HCT116 (cell line): ENCODE results near the gene DPYSL4. TPM values are rescaled to one million over a fixed set of nuclear protein-coding genes. Genes with fewer than 3 reads are reported as not detected.

Experiments used
- ATAC-seq: fragments of 200-7000 bp; cut with Tn5 transposase; 2 replicates; pipeline ENCODE4 v1.9.1; 2020; ENCODE audit warnings: mild to moderate bottlenecking, moderate library complexity
- BruUV-seq: library from RNA; stranded (reverse); fragments of 400-500 nt; replicated peaks from 2 replicates; lab custom pipeline; 2021; lab: Mats Ljungman, UMichigan
- CTCF ChIA-PET: fragments of 300-600 bp; sonication (Branson Sonifier 250); formaldehyde crosslinking; loops from one replicate; lab custom pipeline; 2021; ENCODE audit warnings: antibody characterized with exemption; lab: Charles Lee
- POLR2A ChIA-PET: fragments of 300-600, 350-600 bp; sonication (Branson Sonifier 250); formaldehyde crosslinking; loops from one replicate; lab custom pipeline; 2021; ENCODE audit warnings: antibody characterized with exemption; lab: Charles Lee
- RAD21 ChIA-PET, 2 experiments: fragments of 300-600 bp; sonication (Branson Sonifier 250); formaldehyde crosslinking; loops; one replicate each; lab custom pipeline; 2023; ENCODE audit warnings: low total read pairs in 2 of 2; ENCODE audit not compliant: uncharacterized antibody in 2 of 2, unreplicated experiment in 2 of 2, low non-redundant PET in 1 of 2; lab: Charles Lee
- DNase-seq: peaks from one replicate; pipeline ENCODE4 v3.0.0-alpha.2; 2010; ENCODE audit warnings: low read depth, low spot score
- H2AFZ ChIP-seq: fragments of 200-600 bp; shearing (Covaris generic), sonication (generic); 2 replicates; pipeline ENCODE4 v1.6.1; 2017; ENCODE audit warnings: low read depth, mixed run types, mixed read lengths, antibody characterized with exemption, low read length; ENCODE audit not compliant: poor library complexity, severe bottlenecking
- H3K27ac ChIP-seq: 2 replicates; pipeline ENCODE4 v1.5.1; 2012; ENCODE audit warnings: low read depth, low read length
- H3K27me3 ChIP-seq: fragments of 200-600 bp; sonication (generic); 2 replicates; pipeline ENCODE4 v1.6.1; 2016; ENCODE audit warnings: mixed run types, low read length, mixed read lengths; ENCODE audit not compliant: insufficient read depth
- H3K36me3 ChIP-seq, 2 experiments: fragments of 200-500 bp in 1 of 2; fragments of 200-600 bp in 1 of 2; sonication (Bioruptor generic) in 1 of 2; sonication (generic) in 1 of 2; 2 replicates each; pipeline versions ENCODE4 v1.5.1 to v1.6.1; 2014 to 2016; ENCODE audit warnings: low read length in 2 of 2, inconsistent platforms in 1 of 2, mixed read lengths in 1 of 2, mixed run types in 1 of 2; ENCODE audit not compliant: insufficient read depth in 2 of 2, control insufficient read depth in 1 of 2
- H3K4me1 ChIP-seq, 2 experiments: fragments of 200-600 bp in 1 of 2; sonication (generic) in 1 of 2; 2 replicates each; pipeline versions ENCODE4 v1.5.1 to v1.6.1; 2012 to 2017; ENCODE audit warnings: low read length in 2 of 2, inconsistent platforms in 1 of 2, mild to moderate bottlenecking in 1 of 2, mixed read lengths in 1 of 2, mixed run types in 1 of 2, moderate library complexity in 1 of 2; ENCODE audit not compliant: insufficient read depth in 2 of 2, control insufficient read depth in 1 of 2
- H3K4me2 ChIP-seq: fragments of 200-600 bp; sonication (generic); 2 replicates; pipeline ENCODE4 v1.6.1; 2017; ENCODE audit warnings: mixed run types, low read length, mixed read lengths
- H3K4me3 ChIP-seq, 2 experiments: fragments of 200-600 bp in 1 of 2; sonication (generic) in 1 of 2; replicated peaks in 1 of 2; 2 replicates each; pipeline ENCODE4 v1.5.1; 2011 to 2016; ENCODE audit warnings: low read length in 2 of 2, control low read depth in 1 of 2, low read depth in 1 of 2, mild to moderate bottlenecking in 1 of 2, mixed read lengths in 1 of 2, mixed run types in 1 of 2
- H3K79me2 ChIP-seq: fragments of 200-600 bp; sonication (generic); 2 replicates; pipeline ENCODE4 v1.6.1; 2017; ENCODE audit warnings: mild to moderate bottlenecking, mixed run types, low read length, moderate library complexity, mixed read lengths; ENCODE audit not compliant: insufficient read depth
- H3K9ac ChIP-seq: fragments of 200-600 bp; sonication (generic); 2 replicates; pipeline ENCODE4 v1.6.1; 2016; ENCODE audit warnings: low read length, mixed read lengths
- H3K9me2 ChIP-seq: fragments of 200-600 bp; sonication (generic), shearing (Covaris generic); 2 replicates; pipeline ENCODE4 v1.6.1; 2017; ENCODE audit warnings: mixed run types, mild to moderate bottlenecking, moderate library complexity; ENCODE audit not compliant: insufficient read depth
- H3K9me3 ChIP-seq, 2 experiments: fragments of 200-500 bp in 1 of 2; fragments of 200-600 bp in 1 of 2; sonication (Bioruptor generic) in 1 of 2; sonication (generic) in 1 of 2; 2 replicates each; pipeline ENCODE4 v1.6.1; 2014 to 2017; ENCODE audit warnings: low read length in 2 of 2, mixed read lengths in 2 of 2, inconsistent platforms in 1 of 2, low read depth in 1 of 2, mild to moderate bottlenecking in 1 of 2, mixed run types in 1 of 2, moderate library complexity in 1 of 2; ENCODE audit not compliant: control insufficient read depth in 1 of 2, insufficient read depth in 1 of 2
- H4K20me1 ChIP-seq: fragments of 200-600 bp; sonication (generic), shearing (Covaris generic); 2 replicates; pipeline ENCODE4 v1.6.1; 2017; ENCODE audit warnings: mixed run types, mild to moderate bottlenecking, moderate library complexity; ENCODE audit not compliant: insufficient read depth
- CBX3 ChIP-seq: IDR thresholded peaks from 2 replicates; pipeline ENCODE4 v1.6.1; 2012; ENCODE audit warnings: low read depth
- ELF1 ChIP-seq: IDR thresholded peaks from 2 replicates; pipeline ENCODE4 v1.6.1; 2012; ENCODE audit warnings: low read depth, borderline replicate concordance
- EZH2phosphoT487 ChIP-seq: fragments of 200-600 bp; IDR thresholded peaks from 2 replicates; pipeline ENCODE4 v1.6.1; 2018; ENCODE audit warnings: antibody characterized with exemption, borderline replicate concordance
- FOSL1 ChIP-seq: IDR thresholded peaks from 2 replicates; pipeline ENCODE4 v1.6.1; 2012; ENCODE audit warnings: low read depth
- SP1 ChIP-seq: IDR thresholded peaks from 2 replicates; pipeline ENCODE4 v1.6.1; 2012; ENCODE audit warnings: low read depth
- ZNF274 ChIP-seq: fragments of 200-500 bp; sonication (Bioruptor generic); IDR thresholded peaks from 2 replicates; pipeline ENCODE4 v1.6.1; 2014; ENCODE audit warnings: mild to moderate bottlenecking, low read depth, low read length, inconsistent platforms
- intact Hi-C: fragments of 100-400 bp; cut with micrococcal nuclease; formaldehyde crosslinking; loops from 2 replicates; pipeline ENCODE4 v1.10.0; 2022
- total RNA-seq: library from RNA; stranded (reverse); gene quantifications from one replicate; pipeline ENCODE4 v1.2.1, GENCODE V29; 2021; ENCODE audit not compliant: unreplicated experiment
- TF ChIP-seq, protein P1 (sequence below): IDR thresholded peaks from 2 replicates; pipeline ENCODE4 v1.6.1; 2012
- TF ChIP-seq, protein P2 (sequence below): IDR thresholded peaks from 2 replicates; pipeline ENCODE4 v1.6.1; 2012; ENCODE audit warnings: low read depth
- TF ChIP-seq, protein P3 (sequence below): IDR thresholded peaks from 2 replicates; pipeline ENCODE4 v1.6.1; 2011; ENCODE audit warnings: mild to moderate bottlenecking, low read length, moderate library complexity; ENCODE audit not compliant: insufficient replicate concordance; ENCODE audit errors: extremely low read depth

DPYSL4 gene
- total RNA-seq, 1 experiment from 2014 or later, result 5.4 TPM

DNA sequence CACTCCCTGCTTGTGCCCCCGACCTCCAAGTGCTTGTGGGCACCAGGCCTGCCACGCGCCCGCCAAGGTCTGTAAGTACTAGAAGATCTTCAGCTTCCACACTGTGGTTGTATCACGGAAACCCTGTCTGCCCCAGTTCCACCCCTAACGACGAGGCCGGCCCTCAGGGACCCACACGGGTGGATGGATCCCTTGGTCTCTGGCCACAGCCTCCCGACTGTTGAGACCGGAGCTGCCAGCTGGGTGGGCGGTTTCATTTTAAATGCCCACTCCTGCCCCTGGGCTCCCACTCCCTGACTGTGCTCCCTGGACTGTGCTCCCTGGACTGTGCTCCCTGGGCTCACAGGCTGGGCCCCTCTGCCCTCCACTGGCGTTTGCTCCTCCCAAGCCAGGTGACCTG lies 50.1 kb downstream of the DPYSL4 start:
- ATAC-seq (no peak), DNase-seq (no peak)
- H4K20me1 ChIP-seq, result no peaks in the 10 kb centered on the region
- H3K4me3 ChIP-seq, result no peak overlapping the region
- H2AFZ ChIP-seq, result no peak overlapping the region
- H3K9ac ChIP-seq, result no peak overlapping the region
- H3K4me1 ChIP-seq, result no peaks in the 10 kb centered on the region
- TF ChIP-seq CBX3 (no peak), FOSL1 (no peak), ELF1 (no peak), SP1 (no peak), ZNF274 (no peak), EZH2phosphoT487 (no peak)
- TF ChIP-seq, protein P1, sequence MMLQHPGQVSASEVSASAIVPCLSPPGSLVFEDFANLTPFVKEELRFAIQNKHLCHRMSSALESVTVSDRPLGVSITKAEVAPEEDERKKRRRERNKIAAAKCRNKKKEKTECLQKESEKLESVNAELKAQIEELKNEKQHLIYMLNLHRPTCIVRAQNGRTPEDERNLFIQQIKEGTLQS, result no peak
- TF ChIP-seq, protein P2, sequence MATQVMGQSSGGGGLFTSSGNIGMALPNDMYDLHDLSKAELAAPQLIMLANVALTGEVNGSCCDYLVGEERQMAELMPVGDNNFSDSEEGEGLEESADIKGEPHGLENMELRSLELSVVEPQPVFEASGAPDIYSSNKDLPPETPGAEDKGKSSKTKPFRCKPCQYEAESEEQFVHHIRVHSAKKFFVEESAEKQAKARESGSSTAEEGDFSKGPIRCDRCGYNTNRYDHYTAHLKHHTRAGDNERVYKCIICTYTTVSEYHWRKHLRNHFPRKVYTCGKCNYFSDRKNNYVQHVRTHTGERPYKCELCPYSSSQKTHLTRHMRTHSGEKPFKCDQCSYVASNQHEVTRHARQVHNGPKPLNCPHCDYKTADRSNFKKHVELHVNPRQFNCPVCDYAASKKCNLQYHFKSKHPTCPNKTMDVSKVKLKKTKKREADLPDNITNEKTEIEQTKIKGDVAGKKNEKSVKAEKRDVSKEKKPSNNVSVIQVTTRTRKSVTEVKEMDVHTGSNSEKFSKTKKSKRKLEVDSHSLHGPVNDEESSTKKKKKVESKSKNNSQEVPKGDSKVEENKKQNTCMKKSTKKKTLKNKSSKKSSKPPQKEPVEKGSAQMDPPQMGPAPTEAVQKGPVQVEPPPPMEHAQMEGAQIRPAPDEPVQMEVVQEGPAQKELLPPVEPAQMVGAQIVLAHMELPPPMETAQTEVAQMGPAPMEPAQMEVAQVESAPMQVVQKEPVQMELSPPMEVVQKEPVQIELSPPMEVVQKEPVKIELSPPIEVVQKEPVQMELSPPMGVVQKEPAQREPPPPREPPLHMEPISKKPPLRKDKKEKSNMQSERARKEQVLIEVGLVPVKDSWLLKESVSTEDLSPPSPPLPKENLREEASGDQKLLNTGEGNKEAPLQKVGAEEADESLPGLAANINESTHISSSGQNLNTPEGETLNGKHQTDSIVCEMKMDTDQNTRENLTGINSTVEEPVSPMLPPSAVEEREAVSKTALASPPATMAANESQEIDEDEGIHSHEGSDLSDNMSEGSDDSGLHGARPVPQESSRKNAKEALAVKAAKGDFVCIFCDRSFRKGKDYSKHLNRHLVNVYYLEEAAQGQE, result no peak
- TF ChIP-seq, protein P3, sequence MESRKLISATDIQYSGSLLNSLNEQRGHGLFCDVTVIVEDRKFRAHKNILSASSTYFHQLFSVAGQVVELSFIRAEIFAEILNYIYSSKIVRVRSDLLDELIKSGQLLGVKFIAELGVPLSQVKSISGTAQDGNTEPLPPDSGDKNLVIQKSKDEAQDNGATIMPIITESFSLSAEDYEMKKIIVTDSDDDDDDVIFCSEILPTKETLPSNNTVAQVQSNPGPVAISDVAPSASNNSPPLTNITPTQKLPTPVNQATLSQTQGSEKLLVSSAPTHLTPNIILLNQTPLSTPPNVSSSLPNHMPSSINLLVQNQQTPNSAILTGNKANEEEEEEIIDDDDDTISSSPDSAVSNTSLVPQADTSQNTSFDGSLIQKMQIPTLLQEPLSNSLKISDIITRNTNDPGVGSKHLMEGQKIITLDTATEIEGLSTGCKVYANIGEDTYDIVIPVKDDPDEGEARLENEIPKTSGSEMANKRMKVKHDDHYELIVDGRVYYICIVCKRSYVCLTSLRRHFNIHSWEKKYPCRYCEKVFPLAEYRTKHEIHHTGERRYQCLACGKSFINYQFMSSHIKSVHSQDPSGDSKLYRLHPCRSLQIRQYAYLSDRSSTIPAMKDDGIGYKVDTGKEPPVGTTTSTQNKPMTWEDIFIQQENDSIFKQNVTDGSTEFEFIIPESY, result no peak
- H3K36me3 ChIP-seq, result no peaks in the 10 kb centered on the region
- intact Hi-C loops, result no loop called here
- no TSS peak for BruUV-seq
- ChIA-PET POLR2A (no interaction called here), RAD21 (no interaction called here), CTCF (no interaction called here)
- H3K4me2 ChIP-seq, result no peak overlapping the region
- no peaks in the 10 kb centered on the region for H3K9me3 ChIP-seq
- H3K27me3 ChIP-seq, result no peaks in the 10 kb centered on the region
- H3K27ac ChIP-seq, result no peak overlapping the region
- H3K79me2 ChIP-seq, result no peaks in the 10 kb centered on the region
- no peaks in the 10 kb centered on the region for H3K9me2 ChIP-seq
